AG04450 (cell line): ENCODE data around the gene CCNDBP1. TPM values are rescaled to one million over a fixed set of nuclear protein-coding genes. Genes with fewer than 3 reads are reported as not detected.

Experiments
- CTCF ChIA-PET: fragments of 300-600, 350-600 bp; formaldehyde crosslinking; extraction: SDS; loops from one replicate; lab custom pipeline; 2022; ENCODE audit warnings: antibody characterized with exemption, inconsistent platforms; lab: Charles Lee
- POLR2A ChIA-PET: fragments of 350-600 bp; formaldehyde crosslinking; extraction: SDS; loops from one replicate; lab custom pipeline; 2021; ENCODE audit warnings: antibody characterized with exemption, inconsistent platforms; lab: Yijun Ruan, JAX
- DNase-seq: peaks from one replicate; pipeline ENCODE4 v3.0.0-alpha.2; 2011; ENCODE audit warnings: low read depth, low spot score
- H3K27ac ChIP-seq: one replicate; pipeline ENCODE4 v1.5.1; 2012; ENCODE audit warnings: low read depth, low read length, control low read depth
- H3K27me3 ChIP-seq: one replicate; pipeline ENCODE4 v1.6.0; 2012; ENCODE audit warnings: low read length; ENCODE audit not compliant: control insufficient read depth, insufficient read depth
- H3K4me3 ChIP-seq: 2 replicates; pipeline ENCODE4 v1.5.1; 2011; ENCODE audit warnings: mild to moderate bottlenecking, low read depth, low read length, control low read depth
- H3K9me3 ChIP-seq: 2 replicates; pipeline ENCODE4 v1.5.1; 2012; ENCODE audit warnings: low read length; ENCODE audit not compliant: control insufficient read depth, insufficient read depth
- polyA minus RNA-seq: library from RNA; depleted of rRNA, polyadenylated mRNA; stranded (reverse); fragments of >200 nt; gene quantifications from 2 replicates; pipeline ENCODE4 v1.2.3, GENCODE V29; 2011; rRNA and poly(A)+ RNA removed
- polyA plus RNA-seq: library from polyadenylated mRNA; depleted of rRNA; stranded (reverse); fragments of >200 nt; gene quantifications from 2 replicates; pipeline ENCODE4 v1.2.3, GENCODE V29; 2011; rRNA removed
- TF ChIP-seq, protein P1 (sequence below): IDR thresholded peaks from 2 replicates; pipeline ENCODE4 v1.5.1; 2011; ENCODE audit warnings: low read depth, low read length, control low read depth, inconsistent platforms

The CCNDBP1 gene, protein sequence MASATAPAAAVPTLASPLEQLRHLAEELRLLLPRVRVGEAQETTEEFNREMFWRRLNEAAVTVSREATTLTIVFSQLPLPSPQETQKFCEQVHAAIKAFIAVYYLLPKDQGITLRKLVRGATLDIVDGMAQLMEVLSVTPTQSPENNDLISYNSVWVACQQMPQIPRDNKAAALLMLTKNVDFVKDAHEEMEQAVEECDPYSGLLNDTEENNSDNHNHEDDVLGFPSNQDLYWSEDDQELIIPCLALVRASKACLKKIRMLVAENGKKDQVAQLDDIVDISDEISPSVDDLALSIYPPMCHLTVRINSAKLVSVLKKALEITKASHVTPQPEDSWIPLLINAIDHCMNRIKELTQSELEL
- polyA plus RNA-seq (43.3 and 54.2 TPM in 2 replicates), polyA minus RNA-seq (17.6 and 21.8 TPM in 2 replicates)

- Histone ChIP-seq H3K9me3 (no peaks in the 10 kb centered on the region; the same call in 1 of the 2 replicates), H3K27me3 (no peaks in the 10 kb centered on the region), H3K4me3 (peak within 1 kb of the TSS; percentile 80), H3K27ac (no peak within 1 kb of the TSS)
- DNase-seq: no peak
- TF ChIP-seq, protein P1, sequence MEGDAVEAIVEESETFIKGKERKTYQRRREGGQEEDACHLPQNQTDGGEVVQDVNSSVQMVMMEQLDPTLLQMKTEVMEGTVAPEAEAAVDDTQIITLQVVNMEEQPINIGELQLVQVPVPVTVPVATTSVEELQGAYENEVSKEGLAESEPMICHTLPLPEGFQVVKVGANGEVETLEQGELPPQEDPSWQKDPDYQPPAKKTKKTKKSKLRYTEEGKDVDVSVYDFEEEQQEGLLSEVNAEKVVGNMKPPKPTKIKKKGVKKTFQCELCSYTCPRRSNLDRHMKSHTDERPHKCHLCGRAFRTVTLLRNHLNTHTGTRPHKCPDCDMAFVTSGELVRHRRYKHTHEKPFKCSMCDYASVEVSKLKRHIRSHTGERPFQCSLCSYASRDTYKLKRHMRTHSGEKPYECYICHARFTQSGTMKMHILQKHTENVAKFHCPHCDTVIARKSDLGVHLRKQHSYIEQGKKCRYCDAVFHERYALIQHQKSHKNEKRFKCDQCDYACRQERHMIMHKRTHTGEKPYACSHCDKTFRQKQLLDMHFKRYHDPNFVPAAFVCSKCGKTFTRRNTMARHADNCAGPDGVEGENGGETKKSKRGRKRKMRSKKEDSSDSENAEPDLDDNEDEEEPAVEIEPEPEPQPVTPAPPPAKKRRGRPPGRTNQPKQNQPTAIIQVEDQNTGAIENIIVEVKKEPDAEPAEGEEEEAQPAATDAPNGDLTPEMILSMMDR: peak; percentile 47
- POLR2A ChIA-PET: interaction anchor here (1.2 kb wide), 1 partner anchor 100 kb away, joined by 4 read pairs; no protein-coding TSS in a partner anchor
- CTCF ChIA-PET: interaction anchor here (2.0 to 2.6 kb wide), 3 partner anchors 11 to 100 kb away, joined by 7 to 28 read pairs (median 8); no protein-coding TSS in a partner anchor
Observed at GRCh38 chr15:43185157-43186002, at the start of gene CCNDBP1. Gene CCNDBP1, plus strand, starts transcription at chr15:43185403. Its CDS starts 96 bp downstream, at chr15:43185499.

DNA sequence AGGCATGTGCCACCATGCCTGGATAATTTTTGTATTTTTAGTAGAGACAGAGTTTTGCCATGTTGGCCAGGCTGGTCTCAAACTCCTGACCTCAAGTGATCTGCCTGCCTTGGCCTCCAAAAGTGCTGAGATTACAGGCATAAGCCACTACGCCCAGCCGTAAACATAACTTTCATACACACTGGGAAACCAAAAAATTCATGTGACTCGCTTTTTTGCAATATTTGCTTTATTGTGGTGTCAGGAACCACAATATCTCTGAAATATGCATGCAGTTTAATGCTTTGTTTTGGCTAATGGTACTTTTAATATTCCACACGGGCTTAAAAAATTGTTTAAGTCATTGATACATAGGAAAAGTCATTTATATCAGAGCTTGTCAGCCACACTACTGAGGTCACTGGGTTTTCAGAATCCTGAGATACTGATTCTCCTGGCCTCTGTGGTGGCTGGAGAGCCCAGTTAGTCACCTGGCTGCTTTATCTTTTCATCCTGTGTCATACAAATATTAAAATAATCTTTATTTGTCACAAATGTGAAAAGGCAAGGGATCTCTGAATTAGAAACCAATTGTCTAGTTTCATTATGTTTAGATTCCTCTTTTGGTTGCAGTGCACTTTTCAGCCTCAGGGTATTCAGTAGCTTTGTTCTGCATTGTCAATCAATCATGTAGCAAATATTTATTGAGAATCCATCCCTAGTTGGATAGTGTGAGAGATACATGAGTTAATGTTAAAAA, 41.8 kb upstream of the CCNDBP1 start:
- no peaks in the 10 kb centered on the region for H3K27me3 ChIP-seq
- ChIA-PET CTCF (no interaction called here), POLR2A (no interaction called here)
- H3K9me3 ChIP-seq: no peaks in the 10 kb centered on the region
- DNase-seq: no peak
- TF ChIP-seq, protein P1: no peak
- H3K4me3 ChIP-seq: no peak overlapping the region
- H3K27ac ChIP-seq: no peak overlapping the region

GRCh38 chr15:43144512-43144911, 40.7 kb upstream of the CCNDBP1 start:
- H3K27ac ChIP-seq: no peak overlapping the region
- H3K4me3 ChIP-seq: no peak overlapping the region
- POLR2A ChIA-PET: interaction anchor here (0.7 kb wide), 1 partner anchor 76 kb away, joined by 3 read pairs; no protein-coding TSS in a partner anchor
- no peaks in the 10 kb centered on the region for H3K9me3 ChIP-seq
- CTCF ChIA-PET: no interaction called here
- H3K27me3 ChIP-seq: no peaks in the 10 kb centered on the region
- TF ChIP-seq, protein P1: no peak
- no peak for DNase-seq

DNA sequence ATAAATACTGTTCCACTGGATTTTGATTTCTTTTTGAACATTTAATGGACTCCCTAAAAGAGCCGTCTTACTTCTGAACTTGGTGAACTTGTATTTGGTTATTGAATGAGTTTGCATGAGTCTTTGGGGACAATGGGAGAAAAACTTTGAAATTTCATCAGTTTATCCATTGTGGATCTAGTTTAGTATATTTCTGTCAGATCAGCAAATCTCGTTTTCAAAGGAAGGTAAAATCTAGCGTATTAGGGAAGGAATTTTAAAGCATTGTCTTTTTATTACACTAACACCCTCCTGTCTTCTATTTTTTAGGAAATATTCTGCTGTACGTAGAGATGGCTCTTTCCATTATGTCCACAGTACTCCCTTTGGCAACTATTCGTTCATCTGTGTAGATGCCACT, 39.0 kb upstream of the CCNDBP1 start:
- Histone ChIP-seq H3K27ac (no peak overlapping the region), H3K9me3 (no peaks in the 10 kb centered on the region; the same call in 1 of the 2 replicates), H3K27me3 (no peaks in the 10 kb centered on the region), H3K4me3 (no peak overlapping the region)
- no peak for DNase-seq
- POLR2A ChIA-PET: no interaction called here
- TF ChIP-seq, protein P1: no peak
- CTCF ChIA-PET: no interaction called here
